ENCODE measurements around the gene SND1.

DNA sequence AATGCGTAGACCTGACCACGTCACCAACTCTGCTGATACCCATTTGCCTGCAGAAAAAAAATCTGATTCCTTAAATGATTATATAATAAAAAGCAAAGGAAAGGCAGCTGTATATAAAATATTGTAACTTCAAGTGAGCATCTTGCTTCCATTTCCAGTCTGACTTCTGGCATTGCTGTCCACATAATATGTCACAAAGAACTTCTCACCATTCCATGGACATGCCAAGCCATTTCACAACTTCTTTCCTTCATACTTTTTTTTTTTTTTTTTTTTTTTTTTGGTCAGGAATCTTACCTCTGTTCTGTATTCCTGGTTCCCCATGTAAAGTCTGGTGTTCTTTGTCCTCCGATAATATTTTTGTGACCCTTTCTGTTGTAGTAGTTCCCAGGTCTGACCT is 165.5 kb downstream of the SND1 start:
- no peak for TF ChIP-seq FOXK2 (IDR thresholded peaks at IDR 0.05)
- no peak for TF ChIP-seq SUZ12 (IDR thresholded peaks at IDR 0.05)
- TF ChIP-seq FOXM1 (IDR thresholded peaks at IDR 0.05; ENCODE audit: borderline replicate concordance), result no peak
- TF ChIP-seq HDGF (IDR thresholded peaks at IDR 0.05; ENCODE audit: borderline replicate concordance), result no peak
- no peak for TF ChIP-seq ARNT (IDR thresholded peaks at IDR 0.05)
- no peak for TF ChIP-seq SP1 (IDR thresholded peaks at IDR 0.05)
- no peak for TF ChIP-seq BHLHE40 (IDR thresholded peaks at IDR 0.05; ENCODE audit: borderline replicate concordance)
- TF ChIP-seq ZNF384 (IDR thresholded peaks at IDR 0.05), result no peak
- no peak for TF ChIP-seq PKNOX1 (IDR thresholded peaks at IDR 0.05)
- no peak for TF ChIP-seq FOXA1 (IDR thresholded peaks at IDR 0.05)
